NCI-H187 (cell line): Measurements from ENCODE around the gene DENND1A.

Experiments used
- DNase-seq, 2 experiments: peaks; one replicate each; lab custom pipeline; 2025; lab: John Stamatoyannopoulos, UW

The DENND1A gene

DNA sequence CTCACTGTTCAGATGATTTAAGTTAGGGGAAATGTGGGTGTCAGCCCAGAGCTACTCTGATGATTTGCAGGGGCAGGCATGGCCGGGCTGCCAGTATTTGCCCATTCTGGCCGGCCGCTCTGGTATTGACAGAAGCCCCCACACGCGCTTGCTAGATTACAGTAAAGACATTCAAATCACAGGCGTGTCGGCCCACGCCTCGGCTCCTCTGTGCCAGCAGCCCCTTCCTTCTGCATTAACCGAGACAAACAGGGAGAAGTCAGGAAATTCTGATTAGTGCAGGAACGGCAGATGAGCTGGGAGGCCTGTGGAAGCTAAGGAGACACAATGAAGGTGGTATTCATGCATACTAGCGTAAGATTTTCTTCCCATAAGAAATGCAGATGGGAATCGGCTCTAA lies 460.6 kb downstream of the DENND1A start:
- DNase-seq = no peak

GRCh38 chr9:123468541-123468940 lies 461.4 kb downstream of the DENND1A start:
- DNase-seq = no peak

GRCh38 chr9:123465304-123465703 lies 464.6 kb downstream of the DENND1A start:
- no peak for DNase-seq

DNA sequence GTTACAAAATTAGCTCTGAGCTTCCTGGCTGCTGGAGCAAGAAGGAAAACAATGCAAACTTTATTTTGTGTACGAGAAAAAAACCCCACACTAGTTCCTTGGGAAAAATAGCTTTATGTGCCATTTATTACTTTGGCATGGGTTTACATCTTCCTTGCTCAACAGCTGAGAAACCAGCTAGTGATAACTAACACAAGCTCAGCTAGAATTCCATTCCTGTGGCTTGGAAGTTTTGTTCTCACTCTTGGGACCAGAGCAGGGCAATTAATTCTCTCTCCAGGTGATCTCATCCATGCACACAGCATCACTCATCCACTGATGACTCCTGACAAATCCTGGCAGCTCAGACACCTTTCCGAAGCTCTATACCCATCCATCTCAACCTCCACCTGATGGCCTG lies 469.8 kb downstream of the DENND1A start:
- DNase-seq = no peak

GRCh38 chr9:123457583-123457982 lies 472.3 kb downstream of the DENND1A start:
- no peak for DNase-seq

DNA sequence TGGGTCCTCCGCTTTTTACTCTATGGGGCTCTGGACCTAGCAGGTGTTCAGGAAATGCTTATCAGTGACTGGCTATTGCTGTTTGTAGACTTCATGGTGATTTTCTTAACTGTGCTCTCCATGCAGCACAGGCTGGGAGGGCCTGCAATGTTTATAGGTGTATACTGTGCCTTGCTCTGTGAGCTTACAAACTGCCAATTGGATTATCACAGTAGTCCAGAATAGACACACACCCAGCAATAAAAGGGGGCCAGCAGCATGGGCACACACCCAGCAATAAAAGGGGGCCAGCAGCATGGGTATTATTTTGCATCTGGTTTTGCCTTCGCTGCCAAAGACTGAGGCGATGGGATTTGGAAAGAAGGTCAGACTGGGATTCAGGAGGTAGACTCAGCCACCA lies 473.9 kb downstream of the DENND1A start:
- DNase-seq = no peak

DNA sequence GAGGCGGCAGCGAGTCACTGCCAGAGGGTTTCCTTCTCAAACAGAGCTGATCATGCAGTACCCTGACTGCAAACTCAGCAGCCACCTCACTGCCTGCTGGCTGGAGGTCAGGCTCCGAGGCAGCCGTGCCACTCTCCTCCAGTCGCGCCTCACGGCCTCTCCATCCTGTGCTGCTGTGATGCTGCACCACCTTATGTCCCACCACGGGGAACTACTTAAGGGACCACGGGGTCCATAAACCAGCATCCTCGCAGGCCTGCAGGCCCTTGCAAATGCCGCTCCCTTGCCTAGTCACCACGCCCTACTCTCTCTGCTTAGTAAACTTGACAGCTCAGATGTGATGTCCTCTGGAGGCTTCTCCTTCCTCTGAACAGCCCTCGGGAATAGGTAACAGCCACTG lies 474.7 kb downstream of the DENND1A start:
- no peak for DNase-seq

DNA sequence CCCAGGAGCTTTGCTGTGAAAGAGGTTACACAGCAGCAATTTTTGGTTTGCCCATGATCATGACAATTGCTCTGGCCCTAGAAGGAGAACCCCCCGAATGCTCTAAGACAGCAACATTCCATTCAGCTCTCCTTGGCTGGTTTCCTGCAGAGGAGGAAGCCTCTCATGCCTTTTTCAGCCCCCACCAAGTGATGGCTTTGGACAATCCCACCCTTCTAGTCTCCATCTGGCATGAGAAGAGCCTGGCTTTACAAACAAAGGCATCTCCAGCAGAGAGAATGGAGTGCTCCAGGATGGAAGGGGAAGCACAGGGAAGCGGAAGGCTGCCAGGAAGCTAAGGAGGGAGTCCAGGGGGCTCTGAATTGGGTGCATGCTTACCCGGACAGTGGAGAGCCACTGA lies 475.6 kb downstream of the DENND1A start:
- no peak for DNase-seq

- no peak for DNase-seq
These were observed 476.1 kb downstream of the DENND1A start for GRCh38 chr9:123453831-123454321.

DNA sequence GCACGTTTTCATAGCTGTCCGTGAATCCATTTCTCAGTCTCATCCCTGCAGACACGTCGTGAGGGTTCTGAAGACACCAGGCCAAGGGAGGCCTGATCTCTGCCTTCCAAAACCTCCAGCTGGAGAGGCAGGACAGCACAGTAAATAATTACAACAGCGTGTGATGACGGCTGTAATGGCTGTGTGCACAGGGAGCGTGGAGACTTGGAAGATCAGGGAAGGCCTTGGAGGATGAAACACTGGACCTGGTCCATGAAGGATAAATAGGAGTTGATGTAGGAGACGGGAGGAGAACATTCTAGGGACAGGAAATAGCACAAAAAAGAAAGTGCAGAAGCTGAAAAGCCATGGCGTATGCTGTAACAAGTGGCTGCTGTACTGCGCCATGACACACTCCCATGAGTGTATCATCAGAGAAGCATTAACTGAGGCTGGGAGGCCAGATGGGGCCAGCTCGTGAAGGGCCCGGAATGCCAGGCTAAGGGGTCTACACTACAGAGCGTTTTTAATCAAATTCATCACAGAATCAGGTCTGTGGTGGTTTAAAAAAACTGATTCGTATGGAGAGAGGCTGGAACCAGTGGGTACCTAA lies 476.8 kb downstream of the DENND1A start:
- DNase-seq = no peak

DNA sequence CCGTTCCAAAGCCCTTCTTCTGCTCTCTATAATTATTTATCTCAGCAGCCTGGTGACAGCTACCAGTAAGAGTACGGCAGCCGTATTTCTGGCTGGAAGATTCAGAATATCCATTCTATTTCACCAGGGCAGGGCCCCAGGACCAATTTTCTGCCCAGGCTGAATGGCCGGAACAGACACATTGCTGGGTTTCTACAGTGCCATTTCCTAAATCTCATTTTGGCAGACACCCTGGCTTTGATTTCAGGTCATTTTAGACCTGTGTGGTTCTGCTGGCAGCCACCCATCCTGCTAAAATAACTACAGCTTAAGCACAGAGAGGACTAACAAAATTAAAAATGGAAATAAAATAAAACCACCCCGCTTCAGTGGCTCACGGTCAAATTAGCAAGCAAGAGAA lies 478.9 kb downstream of the DENND1A start:
- no peak for DNase-seq

GRCh38 chr9:123450098-123450770 lies 479.7 kb downstream of the DENND1A start:
- DNase-seq = no peak

DNA sequence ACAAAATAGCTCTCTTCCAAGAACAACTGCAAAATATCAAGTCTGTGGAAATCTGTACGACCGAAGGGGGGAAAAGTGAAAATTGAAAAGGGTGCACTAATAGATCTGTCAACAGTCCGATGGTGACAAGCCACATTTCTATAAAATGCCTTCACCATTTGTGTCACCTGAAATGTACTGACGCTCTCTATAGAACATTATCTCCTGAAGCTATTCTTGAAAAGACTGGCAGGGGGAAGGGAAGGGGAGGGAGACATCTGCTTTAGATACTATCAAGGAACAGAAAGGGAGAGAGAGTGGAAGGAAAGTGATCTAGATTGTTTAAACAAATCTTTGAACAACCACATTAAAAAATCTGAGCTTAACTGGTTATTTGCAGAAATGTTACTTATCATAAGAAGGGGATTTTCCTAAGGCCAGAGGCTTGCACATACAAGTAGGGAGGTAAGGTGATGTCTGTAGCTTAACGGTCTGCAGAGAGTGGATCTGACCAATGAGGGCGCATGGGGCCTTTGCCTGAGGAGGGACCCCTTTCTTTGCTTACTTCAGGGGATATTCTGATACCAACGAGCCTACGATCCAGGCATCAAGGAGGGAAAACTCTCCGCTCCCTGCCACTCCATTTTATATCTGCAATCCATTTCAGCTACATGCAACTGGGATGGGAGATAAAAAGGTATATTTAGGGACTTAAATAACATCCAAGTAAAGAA lies 481.8 kb downstream of the DENND1A start:
- no peak for DNase-seq

GRCh38 chr9:123445981-123446610 lies 483.8 kb downstream of the DENND1A start:
- DNase-seq = no peak

DNA sequence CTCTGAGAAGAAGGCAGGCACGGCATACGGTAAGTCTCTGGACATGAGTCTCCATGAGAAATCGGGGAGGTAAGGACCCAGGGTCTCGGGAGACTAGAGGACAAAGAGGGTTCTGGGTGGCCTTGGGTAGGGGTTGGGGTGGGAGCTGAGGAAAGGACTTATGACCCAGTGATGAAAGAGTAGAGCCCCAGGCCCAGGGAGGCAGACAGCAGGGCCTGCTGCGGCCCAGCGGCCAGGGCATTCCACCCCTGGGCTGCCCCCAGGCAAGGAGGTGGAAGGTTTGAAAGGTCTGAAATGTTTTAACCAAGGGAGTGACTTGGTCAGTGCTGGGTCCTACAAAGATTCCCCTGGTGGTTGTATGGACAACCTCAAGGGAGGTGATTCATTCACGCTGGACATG lies 484.8 kb downstream of the DENND1A start:
- no peak for DNase-seq

- no peak for DNase-seq
These were observed 488.2 kb downstream of the DENND1A start for GRCh38 chr9:123441769-123442168.

DNA sequence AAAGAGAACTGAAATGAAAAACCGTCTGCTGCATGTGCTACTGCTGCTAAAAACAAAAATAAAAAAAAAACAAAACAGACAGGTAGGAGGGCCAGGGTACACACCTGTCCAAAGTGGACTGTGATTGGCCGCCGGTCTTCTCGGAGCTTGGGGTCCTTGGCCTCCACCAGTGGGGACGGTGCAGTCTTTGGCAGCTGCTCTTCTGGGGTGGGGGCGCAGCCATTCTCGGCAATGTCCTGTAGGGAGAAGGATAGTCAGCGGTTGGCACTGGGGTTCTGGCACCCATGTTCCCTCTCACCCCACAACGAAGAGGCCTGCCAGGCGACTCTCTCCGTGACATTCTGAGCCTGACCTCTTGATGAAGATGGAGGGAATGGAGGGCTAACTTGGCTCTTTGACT lies 489.7 kb downstream of the DENND1A start:
- DNase-seq = no peak

- DNase-seq = no peak
These were observed 491.1 kb downstream of the DENND1A start for GRCh38 chr9:123438821-123439220.

DNA sequence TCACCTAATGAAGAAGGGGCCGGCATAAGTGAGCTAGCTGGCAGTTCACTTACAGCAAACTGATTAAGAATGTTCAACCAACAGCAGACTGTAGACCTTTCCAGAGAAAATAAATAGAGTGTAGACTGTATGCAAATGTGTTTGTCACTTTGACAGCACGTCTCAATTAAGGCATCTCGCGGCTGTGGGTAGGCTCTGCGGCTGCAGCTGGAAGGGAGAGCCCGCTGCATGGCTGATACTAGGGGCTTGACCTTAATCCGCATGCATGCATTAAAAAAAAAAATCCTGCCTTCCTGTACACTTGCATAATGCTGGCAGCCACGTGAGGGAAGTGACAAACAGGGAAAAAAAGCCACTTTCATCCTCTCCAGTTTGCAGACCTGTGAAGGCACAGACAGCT lies 491.6 kb downstream of the DENND1A start:
- DNase-seq = no peak

GRCh38 chr9:123437201-123437600 lies 492.7 kb downstream of the DENND1A start:
- no peak for DNase-seq

- DNase-seq = no peak
These were observed 494.5 kb downstream of the DENND1A start for GRCh38 chr9:123435471-123435870.

DNA sequence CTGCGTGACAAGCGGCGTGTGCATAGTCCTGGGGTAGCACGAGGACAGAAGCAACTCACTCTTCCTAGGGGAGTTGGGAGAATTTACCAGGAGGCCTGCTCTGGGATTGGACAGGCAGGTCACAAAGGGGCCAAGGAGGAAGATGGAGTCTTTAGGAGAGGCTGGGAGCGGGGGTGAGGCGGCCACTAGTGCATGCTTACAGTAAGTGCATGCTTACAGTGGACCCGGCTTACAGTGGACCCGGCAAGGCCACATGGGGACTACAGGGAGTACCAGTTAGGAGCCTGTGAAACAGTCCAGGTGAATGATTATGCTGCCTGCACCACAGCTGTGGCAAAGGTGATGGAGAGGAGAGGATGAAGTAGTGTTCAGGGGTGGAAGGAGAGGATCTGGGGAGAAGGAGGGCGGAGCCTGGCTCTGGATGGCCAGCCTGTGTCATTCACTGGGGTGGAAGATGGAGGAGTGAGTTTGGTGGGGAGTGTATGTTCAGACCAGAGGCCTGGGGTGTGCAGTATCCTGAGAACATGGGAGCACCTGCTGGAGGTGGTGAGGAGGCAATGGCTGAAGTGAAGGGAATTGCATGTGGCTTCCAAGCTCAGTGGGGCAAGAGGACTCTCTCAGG lies 495.2 kb downstream of the DENND1A start:
- no peak for DNase-seq
